ENCODE results near the gene NUDT8.

DNA sequence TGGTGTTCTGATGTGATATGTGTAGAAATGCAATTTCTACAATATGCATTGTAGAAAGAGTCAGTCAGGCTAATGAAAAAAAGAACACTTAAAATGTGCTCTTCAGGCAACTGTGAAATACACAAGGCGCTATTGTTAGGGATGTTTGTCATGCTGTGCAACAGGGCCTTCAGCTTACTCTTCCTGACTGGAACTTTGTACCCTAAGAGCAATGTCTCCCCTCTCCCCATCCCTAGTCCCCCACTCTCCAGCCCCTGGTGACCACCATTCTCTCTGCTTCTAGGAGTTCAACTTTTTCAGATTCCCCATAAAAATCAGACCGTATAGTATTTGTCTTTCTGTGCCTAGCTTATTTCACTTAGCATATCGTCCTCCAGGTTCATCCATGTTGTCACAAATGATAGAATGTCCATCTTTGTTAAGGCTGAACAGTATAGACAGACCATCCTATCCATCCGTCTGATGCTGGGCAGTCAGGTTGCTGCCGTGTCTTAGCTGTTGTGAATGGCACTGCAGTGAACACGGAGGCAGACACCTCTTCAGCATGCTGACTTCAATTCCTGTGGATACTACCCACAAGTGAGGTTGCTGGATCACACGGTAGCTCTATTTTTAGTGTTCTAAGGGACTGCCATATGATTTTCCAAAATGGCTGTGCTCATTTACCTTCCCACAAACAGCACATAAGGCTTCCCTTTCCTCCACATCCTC is 12.3 kb downstream of the NUDT8 start:
- TF ChIP-seq POLR2A (conservative IDR thresholded peaks at IDR 0.05), result no peak
- TF ChIP-seq CREM (IDR thresholded peaks at IDR 0.05; ENCODE audit: low read depth), result no peak
- no peak for TF ChIP-seq CTCF (IDR thresholded peaks at IDR 0.05 in 2 of 3, conservative IDR thresholded peaks at IDR 0.05 in 1 of 3; ENCODE audit: insufficient read depth in 2 of 3, low read depth in 1 of 3, low read length in 3 of 3)
- TF ChIP-seq ZNF740 (CRISPR knock-in tag; IDR thresholded peaks at IDR 0.05), result no peak
- TF ChIP-seq ZNF740 (tag; IDR thresholded peaks at IDR 0.05), result no peak

Measured in K562 (cell line).